ENCODE measurements around the gene DGKE.

The DGKE gene

DNA sequence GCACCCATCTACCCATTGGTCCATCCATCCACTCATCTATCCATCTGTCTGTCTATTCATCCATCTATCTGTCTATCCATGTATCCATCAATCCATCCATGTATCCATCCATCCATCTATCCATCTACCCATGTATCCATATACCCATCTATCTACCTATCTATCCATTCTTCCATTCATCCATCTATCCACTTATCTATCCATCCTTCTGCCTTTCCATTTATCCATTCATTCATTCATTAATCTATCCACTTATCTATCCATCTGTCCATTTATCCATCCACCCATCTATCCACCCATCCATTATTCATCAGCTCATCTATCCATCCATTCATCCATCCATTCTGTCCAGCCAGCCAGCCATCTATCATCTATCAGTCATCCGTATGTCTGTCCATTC lies 58.4 kb downstream of the DGKE start:
- DNase-seq: no peak

GRCh38 chr17:56893503-56893902 lies 59.6 kb downstream of the DGKE start:
- peak in 2 of 3 experiments; percentile 5 to 62 for DNase-seq

DNA sequence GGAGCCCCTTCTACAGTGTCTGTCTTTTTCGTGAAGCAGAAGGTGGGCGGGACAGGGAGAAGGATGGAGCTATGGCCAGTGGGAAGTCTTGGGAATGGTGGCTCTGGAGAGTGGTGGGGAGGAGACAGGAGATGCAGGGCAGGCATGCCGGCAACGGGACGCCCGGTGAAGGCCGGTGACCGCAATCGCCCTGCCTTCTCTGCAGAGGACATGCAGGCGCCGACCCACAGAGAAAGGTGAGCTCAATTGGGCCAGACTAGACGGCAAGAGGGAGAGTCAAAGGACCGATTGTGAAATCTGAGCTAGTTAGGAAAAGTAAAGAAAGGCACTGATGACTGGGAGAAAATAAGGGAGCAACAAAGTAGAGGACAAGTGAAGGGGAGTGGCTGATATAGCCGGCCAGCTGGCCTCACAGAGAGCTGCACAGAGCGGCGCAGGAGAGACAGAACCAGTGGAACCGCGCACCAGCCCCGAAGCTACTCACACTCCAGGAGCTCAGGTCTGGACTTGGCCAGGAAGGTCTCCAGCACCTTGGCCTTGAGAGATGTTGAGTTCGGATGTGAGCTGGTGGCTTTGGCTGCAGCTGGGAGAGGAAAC lies 61.0 kb downstream of the DGKE start:
- no peak for DNase-seq

DNA sequence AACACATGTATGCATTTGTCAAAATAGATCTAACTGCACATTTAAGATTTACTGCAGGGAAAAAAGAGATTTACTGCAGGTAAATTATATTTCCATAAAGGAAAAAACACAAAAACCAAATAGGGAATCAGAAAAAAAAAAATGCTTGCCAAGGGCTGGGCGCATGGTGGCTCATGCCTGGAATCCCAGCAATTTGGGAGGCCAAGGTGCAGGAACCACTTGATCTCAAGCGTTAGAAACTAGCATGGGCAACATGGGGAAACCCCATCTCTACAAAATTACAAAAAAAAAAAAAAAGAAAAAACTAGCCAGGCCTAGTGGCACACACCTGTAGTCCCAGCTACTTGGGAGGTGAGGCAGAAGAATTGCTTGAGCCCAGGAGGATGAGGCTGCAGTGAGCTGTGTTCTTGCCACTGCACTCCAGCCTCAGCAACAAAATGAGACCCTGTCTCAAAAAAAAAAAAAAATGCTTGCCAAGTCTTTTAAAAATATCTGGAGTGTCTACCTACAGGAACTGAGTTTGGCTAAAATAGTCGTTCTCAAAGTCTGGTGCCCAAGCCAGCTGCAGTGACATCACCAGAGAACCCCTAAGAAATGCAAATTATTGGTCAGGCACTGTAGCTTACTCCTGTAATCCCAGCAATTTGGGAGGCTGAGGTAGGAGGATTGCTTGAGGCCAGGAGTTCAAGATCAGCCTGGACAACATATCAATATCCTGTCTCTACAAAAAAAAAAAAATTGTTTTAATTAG lies 62.4 kb downstream of the DGKE start:
- no peak for DNase-seq

- no peak for DNase-seq
Observed at GRCh38 chr17:56896968-56897359, 63.0 kb downstream of the DGKE start.

GRCh38 chr17:56897646-56898424 lies 63.9 kb downstream of the DGKE start:
- no peak for DNase-seq

DNA sequence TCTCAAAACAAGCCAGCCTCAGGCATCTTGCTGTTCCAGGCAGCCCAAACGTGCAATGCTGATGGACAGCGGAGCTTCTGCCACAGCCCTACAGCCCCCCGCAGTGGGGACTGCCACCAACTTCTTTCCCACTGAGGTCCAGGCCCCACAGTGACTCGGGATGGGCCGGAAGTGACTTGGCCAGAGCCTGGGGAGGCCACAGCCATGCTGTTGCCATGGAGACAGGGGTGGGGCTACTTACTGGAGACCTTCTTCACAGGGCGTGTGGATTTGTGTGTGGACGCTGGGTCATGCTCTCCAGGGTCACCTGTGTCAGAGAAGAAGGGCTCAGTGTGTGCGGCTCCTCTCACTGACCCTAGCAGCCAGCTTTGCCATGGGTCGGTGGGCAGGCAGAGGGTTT lies 64.9 kb downstream of the DGKE start:
- DNase-seq: no peak

DNA sequence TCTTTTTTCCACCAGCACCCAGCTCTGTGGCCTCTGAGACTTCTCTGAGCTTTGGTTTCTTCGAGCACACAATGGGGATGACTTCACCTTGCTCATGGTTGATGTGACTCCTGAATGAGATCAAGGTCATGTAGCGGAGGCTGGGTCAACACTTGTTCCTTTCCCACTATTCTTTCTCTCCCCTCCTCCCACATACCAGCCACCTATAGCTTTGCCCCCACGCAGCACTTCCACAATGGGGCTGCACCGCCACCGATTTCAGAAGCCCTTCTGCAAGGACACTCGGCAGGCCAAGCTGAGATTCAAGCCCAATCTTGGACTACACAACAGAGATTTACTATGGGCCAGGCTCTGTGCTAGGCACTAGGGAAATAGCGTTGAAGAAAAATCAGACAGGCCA lies 65.5 kb downstream of the DGKE start:
- DNase-seq: no peak

GRCh38 chr17:56902348-56902747 lies 68.4 kb downstream of the DGKE start:
- DNase-seq: no peak

GRCh38 chr17:56903560-56903959 lies 69.6 kb downstream of the DGKE start:
- no peak for DNase-seq

DNA sequence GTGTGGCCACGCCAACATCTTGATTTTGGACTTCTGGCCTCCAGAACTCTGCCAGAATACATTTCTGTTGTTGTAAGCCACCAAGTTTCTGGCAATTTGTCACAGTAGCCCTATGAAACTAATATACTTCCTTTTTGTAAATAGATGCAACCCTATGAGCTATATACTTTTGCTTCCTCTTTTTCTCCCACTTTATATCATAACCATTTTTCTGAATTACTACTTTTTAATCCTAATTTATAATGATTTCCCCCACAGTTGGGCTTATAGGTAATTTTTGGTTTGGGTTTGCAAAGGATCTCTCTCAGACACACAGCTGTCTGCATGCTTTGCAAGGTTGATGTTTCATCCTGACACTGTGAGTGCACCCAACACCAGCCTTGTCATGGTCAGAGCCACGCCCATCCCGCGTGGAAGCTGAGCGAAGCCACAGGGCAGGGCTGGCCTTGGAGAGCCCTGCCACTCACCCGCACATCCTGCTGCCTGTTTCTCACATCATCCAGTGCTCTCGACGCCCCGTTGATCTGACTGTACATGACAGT lies 74.1 kb downstream of the DGKE start:
- no peak for DNase-seq

GRCh38 chr17:56909742-56910508 lies 76.0 kb downstream of the DGKE start:
- no peak for DNase-seq

- DNase-seq: no peak
Observed at GRCh38 chr17:56910509-56911235, 76.7 kb downstream of the DGKE start.

GRCh38 chr17:56912105-56912999 lies 78.4 kb downstream of the DGKE start:
- no peak for DNase-seq

DNA sequence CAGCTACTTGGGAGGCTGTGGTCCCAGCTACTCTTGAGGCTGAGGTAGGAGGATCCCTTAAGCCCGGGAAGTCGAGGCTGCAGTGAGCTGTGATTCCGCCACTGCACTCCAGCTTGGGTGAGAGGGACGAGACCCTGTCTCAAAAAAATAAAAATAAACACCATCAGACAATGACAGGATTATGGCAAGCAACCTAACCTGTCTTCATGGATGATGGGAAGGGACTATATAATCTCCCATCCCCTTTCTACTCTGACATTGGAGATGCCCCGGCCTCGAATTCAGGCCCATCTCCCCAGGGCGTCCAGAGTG lies 79.0 kb downstream of the DGKE start:
- no peak for DNase-seq

- DNase-seq: peak; percentile 65 to 92 (median 86)
Observed at GRCh38 chr17:56913353-56913866, 79.5 kb downstream of the DGKE start.

DNA sequence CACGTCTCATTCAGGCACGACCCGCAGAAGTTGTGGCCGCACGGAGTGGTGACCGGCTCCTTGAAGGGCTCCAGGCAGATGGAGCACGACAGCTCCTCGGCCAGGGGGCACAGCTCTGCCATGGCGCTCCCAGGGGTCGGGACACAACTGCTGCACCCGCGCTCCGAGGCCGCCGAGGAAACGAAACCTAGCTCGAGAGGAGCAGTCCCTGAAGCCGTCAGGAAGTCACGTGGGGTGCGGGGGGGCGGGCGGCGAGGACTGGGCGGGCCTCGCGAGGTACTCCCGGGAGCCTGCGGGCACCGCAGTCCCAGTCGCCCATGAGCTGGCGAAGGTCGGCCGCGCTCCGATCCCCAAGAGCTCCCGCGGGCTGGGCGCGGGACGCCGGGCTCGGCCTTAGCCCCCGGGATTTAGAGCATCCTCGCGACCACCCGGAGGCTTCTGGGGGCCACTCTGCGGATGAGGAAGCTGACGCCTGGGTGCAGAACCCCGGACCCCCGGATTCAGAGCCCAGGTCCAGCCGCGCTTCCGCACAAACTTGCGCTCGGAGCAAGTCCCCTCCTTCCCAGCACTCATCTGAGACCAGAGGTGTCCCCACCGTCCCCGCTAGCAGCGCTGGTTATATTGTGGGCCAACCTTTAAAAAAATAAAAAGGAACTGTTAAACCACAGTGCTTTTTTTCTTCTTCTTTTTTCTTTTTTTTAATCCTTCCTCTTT lies 80.1 kb downstream of the DGKE start, which contains the start of gene TRIM25:
TSS of gene TRIM25 (minus strand) at position 183 of the 714 bp plus-strand sequence. CDS start at position 122, 61 bp downstream.
- DNase-seq: peak; percentile 85 to 93 (median 92)

DNA sequence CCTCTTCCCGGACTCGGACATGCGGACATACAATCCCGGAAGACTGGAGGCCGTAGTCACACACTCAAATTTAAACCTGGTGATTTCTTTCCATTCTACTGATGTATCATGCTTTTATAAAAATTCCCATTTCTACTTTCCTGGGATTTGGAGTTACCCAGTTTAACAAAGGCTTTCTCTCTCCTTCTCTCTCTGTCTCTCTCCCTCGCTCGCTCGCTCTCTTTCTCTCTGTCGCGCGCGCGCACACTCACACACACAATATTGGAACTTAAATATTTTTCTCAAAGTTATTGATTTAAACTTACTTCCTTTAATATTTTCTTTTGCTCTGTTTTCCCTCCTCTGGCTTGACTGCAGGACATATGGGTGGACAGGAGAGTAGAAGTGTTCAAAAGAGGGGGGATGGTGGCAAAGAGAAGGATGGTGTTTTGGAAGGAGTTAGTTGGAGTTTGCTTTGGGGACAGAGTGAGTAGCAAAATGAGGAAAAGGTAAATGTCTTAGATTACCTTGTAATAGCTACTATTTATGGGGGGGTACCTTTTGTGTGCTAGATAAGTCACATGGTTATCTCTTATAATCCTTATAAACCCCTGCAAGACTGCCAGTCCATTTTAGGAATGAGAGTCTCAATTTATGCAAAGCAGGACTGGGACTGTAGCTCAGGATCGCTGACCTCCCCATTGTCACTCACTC lies 80.8 kb downstream of the DGKE start:
- DNase-seq: peak in 1 of 3 experiments; percentile 45

- no peak for DNase-seq
Observed at GRCh38 chr17:56917559-56918296, 83.8 kb downstream of the DGKE start.
